HEK293T (cell line): ENCODE measurements around the gene ZBTB20.

Experiments
- BHLHE40 ChIP-seq: fragments of 450-650 bp; IDR thresholded peaks from 2 replicates; pipeline ENCODE4 v1.6.1; 2016; ENCODE audit warnings: mild to moderate bottlenecking, moderate library complexity, borderline replicate concordance
- TARDBP ChIP-seq: fragments of 450-650 bp; IDR thresholded peaks from 2 replicates; pipeline ENCODE4 v1.6.1; 2016

DNA sequence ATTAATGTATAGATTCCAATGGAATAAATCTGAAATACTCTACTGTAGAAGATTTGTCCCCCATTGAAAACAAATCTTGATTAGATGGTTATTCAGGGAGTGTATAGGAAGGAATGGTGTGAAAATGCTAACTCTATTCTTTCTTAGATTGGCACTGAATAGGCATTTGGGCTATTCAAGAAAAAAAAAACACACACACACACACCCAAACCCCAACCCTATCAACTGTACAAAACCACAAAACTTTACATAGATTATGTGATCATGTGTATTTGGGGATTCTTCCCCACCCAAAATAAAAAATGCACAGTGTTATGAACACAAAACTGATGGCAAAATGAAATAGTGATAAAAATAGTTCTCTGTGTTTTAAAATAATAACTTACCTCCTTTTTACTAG lies 791.4 kb downstream of the ZBTB20 start:
- no peak for TF ChIP-seq TARDBP
- no peak for TF ChIP-seq BHLHE40
